SK-N-SH (cell line): ENCODE data around the gene RNF145. TPM values are rescaled to one million over a fixed set of nuclear protein-coding genes. Genes with fewer than 3 reads are reported as not detected.

Experiments
- CTCF ChIA-PET: fragments of 300-600, 350-600 bp; formaldehyde crosslinking; extraction: SDS; loops from one replicate; lab custom pipeline; 2021; lab: Yijun Ruan, JAX
- POLR2A ChIA-PET: fragments of 350-600 bp; sonication (Branson Sonifier 250); formaldehyde crosslinking; extraction: SDS; loops from one replicate; lab custom pipeline; 2020; ENCODE audit warnings: antibody characterized with exemption, inconsistent platforms; lab: Yijun Ruan, JAX
- DNase-seq: peaks from one replicate; pipeline ENCODE4 v3.0.0; 2012
- H2AFZ ChIP-seq: fragments of 200-600 bp; sonication (generic); 2 replicates; pipeline ENCODE4 v1.8.1; 2016; ENCODE audit warnings: antibody characterized with exemption, mild to moderate bottlenecking, low read depth
- H3F3A ChIP-seq: fragments of 200-600 bp; sonication (generic); replicated peaks from 2 replicates; pipeline ENCODE3; 2016; ENCODE audit warnings: antibody characterized with exemption, mild to moderate bottlenecking; ENCODE audit not compliant: insufficient read depth
- H3K27ac ChIP-seq, 2 experiments: fragments of 200-500 bp in 1 of 2; fragments of 200-600 bp in 1 of 2; sonication (Bioruptor generic) in 1 of 2; sonication (generic), shearing (Covaris generic) in 1 of 2; 2 replicates each; pipeline versions ENCODE4 v1.5.1 to v1.6.1; 2014 to 2016; ENCODE audit warnings: low read depth in 2 of 2, inconsistent platforms in 1 of 2, low read length in 1 of 2, mild to moderate bottlenecking in 1 of 2, mixed read lengths in 1 of 2
- H3K27me3 ChIP-seq: fragments of 200-600 bp; sonication (generic), shearing (Covaris generic); 2 replicates; pipeline ENCODE4 v1.6.1; 2016; ENCODE audit warnings: mixed run types; ENCODE audit not compliant: insufficient read depth
- H3K36me3 ChIP-seq, 2 experiments: fragments of 200-500 bp in 1 of 2; fragments of 200-600 bp in 1 of 2; sonication (Bioruptor generic) in 1 of 2; sonication (generic) in 1 of 2; replicated peaks in 1 of 2; 2 replicates each; pipeline versions ENCODE3 to v1.5.1; 2014 to 2016; ENCODE audit warnings: low read length in 1 of 2, mild to moderate bottlenecking in 1 of 2; ENCODE audit not compliant: insufficient read depth in 2 of 2, control insufficient read depth in 1 of 2
- H3K4me1 ChIP-seq, 2 experiments: fragments of 200-500 bp in 1 of 2; fragments of 200-600 bp in 1 of 2; sonication (Bioruptor generic) in 1 of 2; sonication (generic), shearing (Covaris generic) in 1 of 2; 2 replicates each; pipeline versions ENCODE4 v1.5.1 to v1.6.1; 2014 to 2016; ENCODE audit warnings: low read depth in 1 of 2, low read length in 1 of 2, mixed run types in 1 of 2; ENCODE audit not compliant: insufficient read depth in 2 of 2, control insufficient read depth in 1 of 2
- H3K4me2 ChIP-seq: fragments of 200-600 bp; sonication (generic), shearing (Covaris generic); 2 replicates; pipeline ENCODE4 v1.6.1; 2017; ENCODE audit warnings: mixed run types
- H3K4me3 ChIP-seq, 2 experiments: fragments of 200-500 bp in 1 of 2; fragments of 200-600 bp in 1 of 2; sonication (Bioruptor generic) in 1 of 2; sonication (generic), shearing (Covaris generic) in 1 of 2; 2 replicates each; pipeline versions ENCODE4 v1.5.1 to v1.8.1; 2014 to 2016; ENCODE audit warnings: low read depth in 2 of 2, inconsistent platforms in 1 of 2, low read length in 1 of 2, mild to moderate bottlenecking in 1 of 2, mixed read lengths in 1 of 2, moderate library complexity in 1 of 2
- H3K79me2 ChIP-seq: fragments of 200-600 bp; sonication (generic); 2 replicates; pipeline ENCODE4 v1.8.1; 2017; ENCODE audit warnings: mild to moderate bottlenecking; ENCODE audit not compliant: insufficient read depth
- H3K9ac ChIP-seq: fragments of 200-600 bp; sonication (generic); 2 replicates; pipeline ENCODE4 v1.6.1; 2017; ENCODE audit warnings: mixed run types
- H3K9me2 ChIP-seq: fragments of 200-600 bp; sonication (generic); 2 replicates; pipeline ENCODE4 v1.6.1; 2017; ENCODE audit warnings: mixed run types
- H3K9me3 ChIP-seq: fragments of 200-600 bp; sonication (generic); 2 replicates; pipeline ENCODE4 v1.6.1; 2017; ENCODE audit warnings: mixed run types, mild to moderate bottlenecking, moderate library complexity
- H4K20me1 ChIP-seq: fragments of 200-600 bp; sonication (generic); 2 replicates; pipeline ENCODE4 v1.6.1; 2017; ENCODE audit warnings: mild to moderate bottlenecking, mixed run types; ENCODE audit not compliant: insufficient read depth
- CHD2 ChIP-seq: fragments of 150-350 bp; IDR thresholded peaks from 2 replicates; pipeline ENCODE4 v1.6.1; 2018; ENCODE audit warnings: low read length; ENCODE audit not compliant: partially characterized antibody
- EZH2phosphoT487 ChIP-seq: fragments of 200-600 bp; sonication (generic); IDR thresholded peaks from 2 replicates; pipeline ENCODE4 v1.6.1; 2017; ENCODE audit warnings: low read depth, mixed run types, mild to moderate bottlenecking, antibody characterized with exemption, moderate library complexity, borderline replicate concordance
- FOXM1 ChIP-seq: IDR thresholded peaks from 2 replicates; pipeline ENCODE4 v1.4.0; 2012; ENCODE audit warnings: low read depth, mild to moderate bottlenecking
- GATA2 ChIP-seq: sonication (generic); formaldehyde crosslinking; IDR thresholded peaks from 2 replicates; pipeline ENCODE4 v1.5.0; 2020; ENCODE audit warnings: mild to moderate bottlenecking, missing genetic modification reagents
- JUND ChIP-seq: IDR thresholded peaks from 2 replicates; pipeline ENCODE4 v1.4.0; 2012
- MEF2A ChIP-seq: IDR thresholded peaks from 2 replicates; pipeline ENCODE4 v1.4.0; 2012; ENCODE audit warnings: low read depth, borderline replicate concordance
- MXI1 ChIP-seq: IDR thresholded peaks from 2 replicates; pipeline ENCODE4 v1.6.1; 2012; ENCODE audit warnings: mild to moderate bottlenecking, low read depth, low read length, improper control_type of control experiment
- NFIC ChIP-seq: IDR thresholded peaks from 2 replicates; pipeline ENCODE4 v1.4.0; 2012; ENCODE audit warnings: borderline replicate concordance
- NRF1 ChIP-seq: IDR thresholded peaks from 2 replicates; pipeline ENCODE4 v1.6.1; 2012; ENCODE audit warnings: low read depth, mild to moderate bottlenecking, low read length
- POLR2AphosphoS5 ChIP-seq: IDR thresholded peaks from 2 replicates; pipeline ENCODE4 v1.6.1; 2012; ENCODE audit warnings: low read depth, low read length
- RAD21 ChIP-seq: IDR thresholded peaks from 2 replicates; pipeline ENCODE4 v1.6.1; 2012; ENCODE audit warnings: mild to moderate bottlenecking, low read length
- RFX5 ChIP-seq: IDR thresholded peaks from 2 replicates; pipeline ENCODE4 v1.6.1; 2012; ENCODE audit warnings: mild to moderate bottlenecking, improper control_type of control experiment, low read length
- RXRA ChIP-seq: IDR thresholded peaks from 2 replicates; pipeline ENCODE4 v1.4.0; 2012; ENCODE audit warnings: low read depth, mild to moderate bottlenecking, borderline replicate concordance
- TEAD4 ChIP-seq: IDR thresholded peaks from 2 replicates; pipeline ENCODE4 v1.4.0; 2012; ENCODE audit warnings: mild to moderate bottlenecking, borderline replicate concordance; ENCODE audit not compliant: insufficient read depth
- USF1 ChIP-seq: IDR thresholded peaks from 2 replicates; pipeline ENCODE4 v1.4.0; 2012; ENCODE audit warnings: low read depth, borderline replicate concordance
- YY1 ChIP-seq: IDR thresholded peaks from 2 replicates; pipeline ENCODE4 v1.4.0; 2012; ENCODE audit warnings: low read depth, mild to moderate bottlenecking
- WGBS: methylation state at CpG from one replicate; pipeline ENCODE4 v1.1.6; 2017; ENCODE audit warnings: low lambda C conversion rate; 5-methylcytosine and 5-hydroxymethylcytosine counted together
- polyA plus RNA-seq, 3 experiments: library from polyadenylated mRNA; depleted of rRNA; stranded (reverse); fragments of >200 nt; gene quantifications; 2 replicates each; pipeline ENCODE4 v1.2.3, GENCODE V29; 2012
- TF ChIP-seq, protein P1 (sequence below): fragments of 200-600 bp; sonication (generic); IDR thresholded peaks from 2 replicates; pipeline ENCODE4 v1.6.1; 2017; ENCODE audit warnings: antibody characterized with exemption, mild to moderate bottlenecking, moderate library complexity
- TF ChIP-seq, protein P2 (sequence below): IDR thresholded peaks from 2 replicates; pipeline ENCODE4; 2012
- TF ChIP-seq, protein P3 (sequence below): IDR thresholded peaks from 2 replicates; pipeline ENCODE4 v1.6.1; 2012; ENCODE audit warnings: mild to moderate bottlenecking, low read depth, low read length, moderate library complexity

RNF145 gene
- polyA plus RNA-seq, 1 of the 3 experiments (the other 2 are of a cell fraction), result 36.1 TPM

- H3F3A ChIP-seq, result peaks cover 2% of the 10 kb centered on the region
- H4K20me1 ChIP-seq, result no peaks in the 10 kb centered on the region
- TF ChIP-seq NRF1 (no peak), YY1 (no peak), FOXM1 (no peak), USF1 (no peak), POLR2AphosphoS5 (no peak), RXRA (no peak), RFX5 (no peak), CHD2 (no peak), EZH2phosphoT487 (no peak), JUND (no peak), MXI1 (no peak), RAD21 (no peak), NFIC (no peak), TEAD4 (no peak)
- TF ChIP-seq, protein P1, sequence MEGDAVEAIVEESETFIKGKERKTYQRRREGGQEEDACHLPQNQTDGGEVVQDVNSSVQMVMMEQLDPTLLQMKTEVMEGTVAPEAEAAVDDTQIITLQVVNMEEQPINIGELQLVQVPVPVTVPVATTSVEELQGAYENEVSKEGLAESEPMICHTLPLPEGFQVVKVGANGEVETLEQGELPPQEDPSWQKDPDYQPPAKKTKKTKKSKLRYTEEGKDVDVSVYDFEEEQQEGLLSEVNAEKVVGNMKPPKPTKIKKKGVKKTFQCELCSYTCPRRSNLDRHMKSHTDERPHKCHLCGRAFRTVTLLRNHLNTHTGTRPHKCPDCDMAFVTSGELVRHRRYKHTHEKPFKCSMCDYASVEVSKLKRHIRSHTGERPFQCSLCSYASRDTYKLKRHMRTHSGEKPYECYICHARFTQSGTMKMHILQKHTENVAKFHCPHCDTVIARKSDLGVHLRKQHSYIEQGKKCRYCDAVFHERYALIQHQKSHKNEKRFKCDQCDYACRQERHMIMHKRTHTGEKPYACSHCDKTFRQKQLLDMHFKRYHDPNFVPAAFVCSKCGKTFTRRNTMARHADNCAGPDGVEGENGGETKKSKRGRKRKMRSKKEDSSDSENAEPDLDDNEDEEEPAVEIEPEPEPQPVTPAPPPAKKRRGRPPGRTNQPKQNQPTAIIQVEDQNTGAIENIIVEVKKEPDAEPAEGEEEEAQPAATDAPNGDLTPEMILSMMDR, result no peak
- H3K36me3 ChIP-seq, result no peaks in the 10 kb centered on the region
- CTCF ChIA-PET, result no interaction called here
- H3K27me3 ChIP-seq, result no peaks in the 10 kb centered on the region; the same call in 1 of the 2 replicates
- no peak overlapping the region for H3K4me2 ChIP-seq
- H3K9ac ChIP-seq, result no peak overlapping the region
- H3K79me2 ChIP-seq, result no peaks in the 10 kb centered on the region
- H3K27ac ChIP-seq, result no peak overlapping the region
- no peak overlapping the region for H2AFZ ChIP-seq
- no peak for DNase-seq
- WGBS, result 49% methylated on average over 2 of the region's 2 CpGs
- no peaks in the 10 kb centered on the region for H3K9me2 ChIP-seq
- H3K4me3 ChIP-seq, result no peak overlapping the region
- H3K9me3 ChIP-seq, result no peaks in the 10 kb centered on the region
- H3K4me1 ChIP-seq, result no peaks in the 10 kb centered on the region; a peak in 2 of 4 replicates
- POLR2A ChIA-PET, result no interaction called here
Measured at GRCh38 chr5:159218595-159219023, 9.3 kb upstream of the RNF145 start.

DNA sequence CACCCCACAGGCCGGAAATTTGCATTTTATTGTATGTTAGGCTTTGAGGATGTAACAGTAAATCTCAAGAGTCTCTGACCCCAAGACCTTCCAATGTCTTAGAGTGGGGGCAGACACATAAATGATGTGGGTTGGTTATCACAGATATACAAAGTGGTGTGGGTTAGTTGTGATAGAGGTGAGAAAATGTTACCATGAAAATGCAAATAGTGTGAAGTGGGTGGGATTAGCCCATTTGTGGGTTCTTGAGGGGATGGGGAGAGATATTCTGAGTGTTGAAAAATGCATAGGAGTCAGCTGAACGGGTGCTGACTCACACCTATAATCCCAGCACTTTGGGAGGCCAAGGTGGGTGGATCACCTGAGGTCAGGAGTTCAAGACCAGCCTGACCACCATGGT is 7.9 kb upstream of the RNF145 start:
- Histone ChIP-seq H4K20me1 (no peaks in the 10 kb centered on the region), H3K27me3 (no peaks in the 10 kb centered on the region; the same call in 1 of the 2 replicates), H3K9me2 (no peaks in the 10 kb centered on the region), H3K27ac (no peak overlapping the region), H3K9me3 (no peaks in the 10 kb centered on the region), H3K9ac (no peak overlapping the region), H3K4me2 (no peak overlapping the region), H3K79me2 (no peaks in the 10 kb centered on the region), H3K36me3 (no peaks in the 10 kb centered on the region), H3F3A (peaks cover 2% of the 10 kb centered on the region), H3K4me1 (no peaks in the 10 kb centered on the region; a peak in 2 of 4 replicates), H3K4me3 (no peak overlapping the region), H2AFZ (no peak overlapping the region)
- 74% methylated on average over 2 of the region's 2 CpGs for WGBS
- TF ChIP-seq MEF2A (no peak), POLR2AphosphoS5 (no peak), GATA2 (CRISPR knock-in tag) (no peak), TEAD4 (no peak)
- TF ChIP-seq, protein P2, sequence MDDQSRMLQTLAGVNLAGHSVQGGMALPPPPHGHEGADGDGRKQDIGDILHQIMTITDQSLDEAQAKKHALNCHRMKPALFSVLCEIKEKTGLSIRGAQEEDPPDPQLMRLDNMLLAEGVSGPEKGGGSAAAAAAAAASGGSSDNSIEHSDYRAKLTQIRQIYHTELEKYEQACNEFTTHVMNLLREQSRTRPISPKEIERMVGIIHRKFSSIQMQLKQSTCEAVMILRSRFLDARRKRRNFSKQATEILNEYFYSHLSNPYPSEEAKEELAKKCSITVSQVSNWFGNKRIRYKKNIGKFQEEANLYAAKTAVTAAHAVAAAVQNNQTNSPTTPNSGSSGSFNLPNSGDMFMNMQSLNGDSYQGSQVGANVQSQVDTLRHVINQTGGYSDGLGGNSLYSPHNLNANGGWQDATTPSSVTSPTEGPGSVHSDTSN, result no peak
- TF ChIP-seq, protein P3, sequence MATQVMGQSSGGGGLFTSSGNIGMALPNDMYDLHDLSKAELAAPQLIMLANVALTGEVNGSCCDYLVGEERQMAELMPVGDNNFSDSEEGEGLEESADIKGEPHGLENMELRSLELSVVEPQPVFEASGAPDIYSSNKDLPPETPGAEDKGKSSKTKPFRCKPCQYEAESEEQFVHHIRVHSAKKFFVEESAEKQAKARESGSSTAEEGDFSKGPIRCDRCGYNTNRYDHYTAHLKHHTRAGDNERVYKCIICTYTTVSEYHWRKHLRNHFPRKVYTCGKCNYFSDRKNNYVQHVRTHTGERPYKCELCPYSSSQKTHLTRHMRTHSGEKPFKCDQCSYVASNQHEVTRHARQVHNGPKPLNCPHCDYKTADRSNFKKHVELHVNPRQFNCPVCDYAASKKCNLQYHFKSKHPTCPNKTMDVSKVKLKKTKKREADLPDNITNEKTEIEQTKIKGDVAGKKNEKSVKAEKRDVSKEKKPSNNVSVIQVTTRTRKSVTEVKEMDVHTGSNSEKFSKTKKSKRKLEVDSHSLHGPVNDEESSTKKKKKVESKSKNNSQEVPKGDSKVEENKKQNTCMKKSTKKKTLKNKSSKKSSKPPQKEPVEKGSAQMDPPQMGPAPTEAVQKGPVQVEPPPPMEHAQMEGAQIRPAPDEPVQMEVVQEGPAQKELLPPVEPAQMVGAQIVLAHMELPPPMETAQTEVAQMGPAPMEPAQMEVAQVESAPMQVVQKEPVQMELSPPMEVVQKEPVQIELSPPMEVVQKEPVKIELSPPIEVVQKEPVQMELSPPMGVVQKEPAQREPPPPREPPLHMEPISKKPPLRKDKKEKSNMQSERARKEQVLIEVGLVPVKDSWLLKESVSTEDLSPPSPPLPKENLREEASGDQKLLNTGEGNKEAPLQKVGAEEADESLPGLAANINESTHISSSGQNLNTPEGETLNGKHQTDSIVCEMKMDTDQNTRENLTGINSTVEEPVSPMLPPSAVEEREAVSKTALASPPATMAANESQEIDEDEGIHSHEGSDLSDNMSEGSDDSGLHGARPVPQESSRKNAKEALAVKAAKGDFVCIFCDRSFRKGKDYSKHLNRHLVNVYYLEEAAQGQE, result no peak
- no peak for DNase-seq
- POLR2A ChIA-PET, result no interaction called here
- CTCF ChIA-PET, result no interaction called here
